K562 (cell line): Measurements from ENCODE around the gene ZNF862.

Experiments used
- CBX5 ChIP-seq: IDR thresholded peaks from 2 replicates; pipeline ENCODE4 v1.6.1; 2014; ENCODE audit warnings: low read depth, borderline replicate concordance
- GTF2F1 ChIP-seq: IDR thresholded peaks from 2 replicates; pipeline ENCODE4 v1.6.1; 2011; ENCODE audit warnings: low read depth, low read length, improper control_type of control experiment
- HDAC2 ChIP-seq: fragments of 450-650 bp; IDR thresholded peaks from 2 replicates; pipeline ENCODE4 v1.6.1; 2016; ENCODE audit warnings: mild to moderate bottlenecking
- KDM1A ChIP-seq, 2 experiments: fragments of 450-650 bp; IDR thresholded peaks; 2 replicates each; pipeline ENCODE4 v1.6.1; 2016; ENCODE audit warnings: mild to moderate bottlenecking in 2 of 2
- POLR2A ChIP-seq: fragments of 450-650 bp; conservative IDR thresholded peaks from 2 replicates; pipeline ENCODE4 v1.6.1; 2016
- STAG1 ChIP-seq: sonication (generic); formaldehyde crosslinking; IDR thresholded peaks from 2 replicates; pipeline ENCODE4 v1.5.0; 2020; ENCODE audit warnings: missing genetic modification reagents, borderline replicate concordance
- ZSCAN29 ChIP-seq: fragments of 450-650 bp; IDR thresholded peaks from 2 replicates; pipeline ENCODE4 v1.6.1; 2017
- TF ChIP-seq, protein P1 (sequence below): fragments of 450-650 bp; IDR thresholded peaks from 2 replicates; pipeline ENCODE4 v1.6.1; 2017; ENCODE audit warnings: mild to moderate bottlenecking, moderate library complexity
- TF ChIP-seq, protein P2 (sequence below), 3 experiments: IDR thresholded peaks in 2 of 3; conservative IDR thresholded peaks in 1 of 3; 2 replicates each; pipeline ENCODE4 v1.5.1; 2011 to 2012; ENCODE audit warnings: low read length in 3 of 3, mild to moderate bottlenecking in 3 of 3, control low read depth in 2 of 3, improper control_type of control experiment in 1 of 3, inconsistent platforms in 1 of 3, low read depth in 1 of 3, mixed read lengths in 1 of 3, moderate library complexity in 1 of 3; ENCODE audit not compliant: insufficient read depth in 2 of 3

DNA sequence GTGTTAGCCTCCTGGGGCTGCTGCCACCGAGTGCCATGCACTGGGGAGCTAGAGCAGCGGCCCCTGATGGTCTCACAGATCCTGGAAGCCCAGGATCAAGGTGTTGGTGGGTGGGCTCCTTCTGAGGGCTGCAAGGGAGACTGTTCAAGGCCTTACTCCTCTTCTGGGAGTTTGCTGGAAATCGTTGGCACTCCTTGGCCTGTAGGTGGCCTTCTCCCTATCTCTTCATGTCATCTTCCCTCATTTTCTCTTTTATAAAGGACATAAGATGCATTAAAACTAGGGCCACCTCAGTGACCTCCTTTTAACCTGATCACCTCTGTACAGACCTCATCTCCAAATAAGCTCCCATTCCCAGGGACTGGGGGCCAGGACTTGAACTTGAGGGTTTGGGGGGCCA, 27.0 kb upstream of the ZNF862 start:
- TF ChIP-seq HDAC2 = no peak
- TF ChIP-seq GTF2F1 = no peak
- no peak for TF ChIP-seq STAG1 (CRISPR knock-in tag)
- TF ChIP-seq ZSCAN29 = no peak
- TF ChIP-seq, protein P1, sequence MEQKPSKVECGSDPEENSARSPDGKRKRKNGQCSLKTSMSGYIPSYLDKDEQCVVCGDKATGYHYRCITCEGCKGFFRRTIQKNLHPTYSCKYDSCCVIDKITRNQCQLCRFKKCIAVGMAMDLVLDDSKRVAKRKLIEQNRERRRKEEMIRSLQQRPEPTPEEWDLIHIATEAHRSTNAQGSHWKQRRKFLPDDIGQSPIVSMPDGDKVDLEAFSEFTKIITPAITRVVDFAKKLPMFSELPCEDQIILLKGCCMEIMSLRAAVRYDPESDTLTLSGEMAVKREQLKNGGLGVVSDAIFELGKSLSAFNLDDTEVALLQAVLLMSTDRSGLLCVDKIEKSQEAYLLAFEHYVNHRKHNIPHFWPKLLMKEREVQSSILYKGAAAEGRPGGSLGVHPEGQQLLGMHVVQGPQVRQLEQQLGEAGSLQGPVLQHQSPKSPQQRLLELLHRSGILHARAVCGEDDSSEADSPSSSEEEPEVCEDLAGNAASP = no peak
- TF ChIP-seq KDM1A (IDR thresholded peaks at IDR 0.05) = no peak
- TF ChIP-seq, protein P2, sequence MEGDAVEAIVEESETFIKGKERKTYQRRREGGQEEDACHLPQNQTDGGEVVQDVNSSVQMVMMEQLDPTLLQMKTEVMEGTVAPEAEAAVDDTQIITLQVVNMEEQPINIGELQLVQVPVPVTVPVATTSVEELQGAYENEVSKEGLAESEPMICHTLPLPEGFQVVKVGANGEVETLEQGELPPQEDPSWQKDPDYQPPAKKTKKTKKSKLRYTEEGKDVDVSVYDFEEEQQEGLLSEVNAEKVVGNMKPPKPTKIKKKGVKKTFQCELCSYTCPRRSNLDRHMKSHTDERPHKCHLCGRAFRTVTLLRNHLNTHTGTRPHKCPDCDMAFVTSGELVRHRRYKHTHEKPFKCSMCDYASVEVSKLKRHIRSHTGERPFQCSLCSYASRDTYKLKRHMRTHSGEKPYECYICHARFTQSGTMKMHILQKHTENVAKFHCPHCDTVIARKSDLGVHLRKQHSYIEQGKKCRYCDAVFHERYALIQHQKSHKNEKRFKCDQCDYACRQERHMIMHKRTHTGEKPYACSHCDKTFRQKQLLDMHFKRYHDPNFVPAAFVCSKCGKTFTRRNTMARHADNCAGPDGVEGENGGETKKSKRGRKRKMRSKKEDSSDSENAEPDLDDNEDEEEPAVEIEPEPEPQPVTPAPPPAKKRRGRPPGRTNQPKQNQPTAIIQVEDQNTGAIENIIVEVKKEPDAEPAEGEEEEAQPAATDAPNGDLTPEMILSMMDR (IDR thresholded peaks at IDR 0.05 in 2 of 3, conservative IDR thresholded peaks at IDR 0.05 in 1 of 3; ENCODE audit: insufficient read depth in 2 of 3, low read depth in 1 of 3, low read length in 3 of 3) = peak; percentile 45 to 62 (median 51)
- no peak for TF ChIP-seq CBX5
- TF ChIP-seq POLR2A = no peak
